ENCODE measurements around the gene PIK3IP1. TPM values are rescaled to one million over a fixed set of nuclear protein-coding genes. Genes with fewer than 3 reads are reported as not detected.

PIK3IP1 gene
- 10 to 100 TPM; 12.7 to 35.1 (median 24.7) TPM for total RNA-seq

- Histone ChIP-seq H3K36me3 (no peaks in the 10 kb centered on the region), H3K4me3 (peak within 1 kb of the TSS; percentile 65 to 90), H3K27ac (peak within 1 kb of the TSS; percentile 92 to 100), H3K4me1 (peaks cover 7 to 24% of the 10 kb centered on the region in 2 donors), H3K27me3 (no peaks in the 10 kb centered on the region), H3K9me3 (no peaks in the 10 kb centered on the region)
- peak; percentile 80 to 98 for TF ChIP-seq POLR2A (IDR thresholded peaks at IDR 0.05)
- TF ChIP-seq CTCF (IDR thresholded peaks at IDR 0.05) = peak; percentile 50 to 65 (median 64)
- peak; percentile 84 to 93 for DNase-seq
- intact Hi-C loops (cut with DNase I; ENCODE audit: low total_unique reads) = no loop called here
Measured at GRCh38 chr22:31292236-31292989, at the start of gene PIK3IP1. Gene PIK3IP1, minus strand, starts transcription at chr22:31292488. Its CDS starts 144 bp downstream, at chr22:31292344.

GRCh38 chr22:31341386-31342088, 49.2 kb upstream of the PIK3IP1 start:
- Histone ChIP-seq H3K4me3 (no peak overlapping the region), H3K27ac (peak overlapping the region in 1 of 2 donors; percentile 90), H3K36me3 (no peaks in the 10 kb centered on the region), H3K4me1 (peaks cover 0 to 27% of the 10 kb centered on the region in 2 donors), H3K27me3 (no peaks in the 10 kb centered on the region), H3K9me3 (no peaks in the 10 kb centered on the region)
- intact Hi-C loops (cut with DNase I; ENCODE audit: low total_unique reads) = no loop called here
- no peak for DNase-seq
- no peak for TF ChIP-seq POLR2A (IDR thresholded peaks at IDR 0.05)
- no peak for TF ChIP-seq CTCF (IDR thresholded peaks at IDR 0.05)

- Histone ChIP-seq H3K36me3 (no peaks in the 10 kb centered on the region), H3K4me3 (no peak overlapping the region), H3K27me3 (no peaks in the 10 kb centered on the region), H3K4me1 (peaks cover 0 to 27% of the 10 kb centered on the region in 2 donors), H3K9me3 (no peaks in the 10 kb centered on the region), H3K27ac (peak overlapping the region in 1 of 2 donors; percentile 90)
- intact Hi-C loops (cut with DNase I; ENCODE audit: low total_unique reads) = no loop called here
- no peak for DNase-seq
- no peak for TF ChIP-seq POLR2A (IDR thresholded peaks at IDR 0.05)
- no peak for TF ChIP-seq CTCF (IDR thresholded peaks at IDR 0.05)
Measured at GRCh38 chr22:31340765-31341247, 48.5 kb upstream of the PIK3IP1 start.

GRCh38 chr22:31340360-31340759, 48.1 kb upstream of the PIK3IP1 start:
- TF ChIP-seq POLR2A (IDR thresholded peaks at IDR 0.05) (no peak), CTCF (IDR thresholded peaks at IDR 0.05) (no peak)
- Histone ChIP-seq H3K4me3 (no peak overlapping the region), H3K4me1 (peaks cover 0 to 26% of the 10 kb centered on the region in 2 donors), H3K27me3 (no peaks in the 10 kb centered on the region), H3K27ac (no peak overlapping the region), H3K9me3 (no peaks in the 10 kb centered on the region), H3K36me3 (no peaks in the 10 kb centered on the region)
- no peak for DNase-seq
- intact Hi-C loops (cut with DNase I; ENCODE audit: low total_unique reads) = no loop called here
